DOHH2 (cell line): Measurements from ENCODE around the gene SLC38A3.
"Not testable (repeated sequence)": the region's sequence is repeated elsewhere in the genome, so short reads cannot be mapped to it uniquely, and the experiment has no call there.

Experiments
- CTCF ChIP-seq: fragments of 200-600 bp; sonication (generic); IDR thresholded peaks from one replicate; pipeline ENCODE4 v1.5.1; 2014; ENCODE audit warnings: antibody characterized with exemption, mild to moderate bottlenecking, low read depth, low read length; ENCODE audit not compliant: poor library complexity, severe bottlenecking
- EZH2phosphoT487 ChIP-seq: fragments of 200-600 bp; sonication (generic); IDR thresholded peaks from 2 replicates; pipeline ENCODE4 v1.6.1; 2017; ENCODE audit warnings: borderline replicate concordance, mild to moderate bottlenecking, antibody characterized with exemption, low read length, moderate library complexity, mixed read lengths

- not testable (repeated sequence) for TF ChIP-seq CTCF, EZH2phosphoT487
Measured at GRCh38 chr3:50211368-50211717, 6.3 kb downstream of the SLC38A3 start.
